IPS-18a (cell line): Measurements from ENCODE around the gene N4BP2.

ENCODE experiments used
- H3K27ac ChIP-seq: one replicate; pipeline ENCODE4 v1.5.1; 2013; ENCODE audit warnings: low read length
- H3K27me3 ChIP-seq: one replicate; pipeline ENCODE4 v1.6.1; 2013; ENCODE audit warnings: mild to moderate bottlenecking, low read length; ENCODE audit not compliant: control insufficient read depth, insufficient read depth
- H3K36me3 ChIP-seq: one replicate; pipeline ENCODE4 v1.6.1; 2013; ENCODE audit warnings: low read depth, low read length; ENCODE audit not compliant: control insufficient read depth
- H3K4me1 ChIP-seq: one replicate; pipeline ENCODE4 v1.6.1; 2013; ENCODE audit warnings: low read depth, low read length; ENCODE audit not compliant: control insufficient read depth
- H3K4me3 ChIP-seq: one replicate; pipeline ENCODE4 v1.5.1; 2013; ENCODE audit warnings: low read length
- H3K9ac ChIP-seq: one replicate; pipeline ENCODE4 v1.6.1; 2013; ENCODE audit warnings: mild to moderate bottlenecking, low read length, moderate library complexity
- H3K9me3 ChIP-seq: one replicate; pipeline ENCODE4 v1.6.1; 2013; ENCODE audit warnings: low read depth, low read length; ENCODE audit not compliant: control insufficient read depth

The N4BP2 gene

DNA sequence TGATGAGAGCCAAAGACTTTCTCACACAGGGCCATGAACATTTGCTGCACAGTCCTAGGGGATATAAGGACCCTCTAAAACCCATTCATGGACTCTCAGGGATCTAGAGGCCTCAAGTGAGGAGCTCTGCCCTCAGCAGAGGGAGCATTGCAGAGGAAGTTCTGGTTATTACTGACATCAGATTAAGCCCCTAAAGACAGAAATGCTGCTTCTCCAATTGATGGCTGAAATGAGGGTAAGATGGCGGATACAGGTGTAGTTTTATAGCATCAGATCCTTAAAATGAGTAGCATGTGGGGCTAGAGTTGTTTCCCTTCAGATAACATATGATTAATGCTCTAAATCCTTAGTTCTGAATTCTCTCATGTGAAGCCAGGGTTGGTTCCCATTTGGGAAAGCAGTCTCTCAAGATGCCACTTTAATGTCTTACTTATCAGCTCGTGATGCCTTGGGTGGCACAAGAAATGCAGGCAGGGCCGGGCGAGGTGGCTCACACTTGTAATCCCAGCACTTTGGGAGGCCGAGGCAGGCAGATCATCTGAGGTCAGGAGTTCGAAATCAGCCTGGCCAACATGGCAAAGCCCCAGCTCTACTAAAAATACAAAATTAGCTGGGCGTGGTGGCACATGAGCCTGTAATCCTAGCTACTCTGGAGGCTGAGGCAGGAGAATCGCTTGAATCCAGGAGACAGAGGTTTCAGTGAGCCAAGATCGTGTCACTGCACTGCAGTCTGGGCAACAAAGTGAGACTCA, 148.0 kb downstream of the N4BP2 start:
- H3K4me3 ChIP-seq, result no peak overlapping the region
- H3K9ac ChIP-seq, result no peak overlapping the region
- no peaks in the 10 kb centered on the region for H3K9me3 ChIP-seq
- peaks cover 16% of the 10 kb centered on the region for H3K4me1 ChIP-seq
- no peak overlapping the region for H3K27ac ChIP-seq
- H3K36me3 ChIP-seq, result no peaks in the 10 kb centered on the region
- no peaks in the 10 kb centered on the region for H3K27me3 ChIP-seq

DNA sequence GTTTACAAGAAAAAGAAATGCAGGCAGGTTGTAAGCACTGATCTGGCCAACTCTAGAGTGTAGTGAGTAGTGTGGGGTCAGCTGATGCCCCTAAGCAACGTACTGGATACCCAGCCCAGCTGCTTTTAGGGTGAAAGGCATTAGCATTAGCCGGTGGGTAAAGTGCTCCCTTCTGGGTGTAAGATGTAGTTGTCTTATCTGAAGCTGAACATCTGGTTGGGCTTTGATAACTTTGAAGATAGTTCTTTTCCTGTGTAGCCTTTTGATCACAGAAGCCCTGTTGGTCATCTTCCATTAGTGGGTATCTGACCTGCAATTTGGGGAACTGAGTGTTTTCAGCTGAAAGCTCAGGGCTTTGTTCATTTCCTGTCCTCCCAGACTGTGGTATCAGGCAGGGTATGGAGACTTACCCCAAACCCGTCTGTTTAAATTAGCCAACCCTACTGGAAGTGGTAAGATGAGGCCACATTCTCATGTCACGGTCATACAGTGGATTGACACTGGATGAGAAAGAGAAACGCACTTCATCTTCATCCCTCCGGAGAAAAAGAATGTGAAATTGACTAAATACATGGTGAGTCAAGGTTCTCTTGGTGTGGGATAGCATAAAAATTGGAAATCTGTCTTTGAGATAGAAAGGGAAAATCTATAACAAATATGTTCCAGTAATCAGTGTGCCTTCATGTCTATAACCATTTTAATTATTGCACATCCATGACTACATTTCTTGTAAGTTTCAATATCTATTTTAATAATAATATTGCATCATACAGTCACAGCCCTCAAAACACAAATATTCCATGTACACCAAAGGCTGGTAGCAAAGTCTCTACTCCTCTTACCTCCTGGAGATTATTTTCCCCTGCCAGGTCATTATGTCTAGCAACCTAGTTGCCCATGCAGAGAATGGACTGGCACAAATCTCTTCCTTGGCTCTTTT, 148.9 kb downstream of the N4BP2 start:
- Histone ChIP-seq H3K4me3 (no peak overlapping the region), H3K27ac (no peak overlapping the region)

GRCh38 chr4:40206426-40206825, 149.8 kb downstream of the N4BP2 start:
- H3K9ac ChIP-seq, result no peak overlapping the region

More for the DNA sequence above, 148.9 kb downstream of the N4BP2 start:
- Histone ChIP-seq H3K27me3 (no peaks in the 10 kb centered on the region), H3K36me3 (no peaks in the 10 kb centered on the region), H3K9me3 (no peaks in the 10 kb centered on the region), H3K4me1 (peaks cover 7% of the 10 kb centered on the region), H3K9ac (no peak overlapping the region)

More at GRCh38 chr4:40206426-40206825, 149.8 kb downstream of the N4BP2 start:
- H3K4me3 ChIP-seq, result no peak overlapping the region
- H3K9me3 ChIP-seq, result no peaks in the 10 kb centered on the region
- no peaks in the 10 kb centered on the region for H3K4me1 ChIP-seq
- H3K27ac ChIP-seq, result no peak overlapping the region
- no peaks in the 10 kb centered on the region for H3K27me3 ChIP-seq
- H3K36me3 ChIP-seq, result no peaks in the 10 kb centered on the region
